Smooth muscle cell (in vitro differentiated cells): Measurements from ENCODE around the gene P3H2. TPM values are rescaled to one million over a fixed set of nuclear protein-coding genes. Genes with fewer than 3 reads are reported as not detected.

Source experiments
- DNase-seq: peaks from one replicate; lab custom pipeline; 2025; ENCODE audit not compliant: unreplicated experiment; lab: John Stamatoyannopoulos, UW
- H2AFZ ChIP-seq: fragments of 200-600 bp; sonication (generic); 2 replicates; pipeline ENCODE4 v1.6.0; 2016; ENCODE audit warnings: antibody characterized with exemption, low read depth, mild to moderate bottlenecking
- H3F3A ChIP-seq: fragments of 200-600 bp; sonication (generic); 2 replicates; pipeline ENCODE4 v1.6.0; 2017; ENCODE audit warnings: antibody characterized with exemption, low read depth
- H3K27ac ChIP-seq: fragments of 200-600 bp; sonication (generic); 2 replicates; pipeline ENCODE4 v1.5.1; 2016; ENCODE audit warnings: low read depth, mild to moderate bottlenecking
- H3K27me3 ChIP-seq: fragments of 200-600 bp; sonication (generic); 2 replicates; pipeline ENCODE4 v1.6.1; 2016; ENCODE audit warnings: low read depth, mild to moderate bottlenecking
- H3K36me3 ChIP-seq: fragments of 200-600 bp; sonication (generic); 2 replicates; pipeline ENCODE4 v1.5.1; 2016; ENCODE audit warnings: low read depth
- H3K4me1 ChIP-seq: fragments of 200-600 bp; sonication (generic); 2 replicates; pipeline ENCODE4 v1.5.1; 2016; ENCODE audit warnings: low read depth
- H3K4me2 ChIP-seq: fragments of 200-600 bp; sonication (generic); 2 replicates; pipeline ENCODE4 v1.6.0; 2016; ENCODE audit warnings: mild to moderate bottlenecking
- H3K4me3 ChIP-seq: fragments of 200-600 bp; sonication (generic); 2 replicates; pipeline ENCODE4 v1.5.1; 2016; ENCODE audit warnings: mild to moderate bottlenecking
- H3K79me2 ChIP-seq: fragments of 200-600 bp; sonication (generic); 2 replicates; pipeline ENCODE4 v1.6.0; 2016; ENCODE audit warnings: low read depth, mild to moderate bottlenecking
- H3K9ac ChIP-seq: fragments of 200-600 bp; sonication (generic); 2 replicates; pipeline ENCODE4 v1.6.0; 2016; ENCODE audit warnings: low read depth
- H3K9me3 ChIP-seq: fragments of 200-600 bp; sonication (generic); replicated peaks from 2 replicates; pipeline ENCODE4 v1.5.1; 2016; ENCODE audit warnings: low read depth
- H4K20me1 ChIP-seq: fragments of 200-600 bp; sonication (generic); 2 replicates; pipeline ENCODE4 v1.6.0; 2016; ENCODE audit warnings: low read depth
- whole genome bisulfite sequencing: methylation state at CpG from one replicate; pipeline ENCODE4 v1.1.7; 2016; ENCODE audit warnings: low lambda C conversion rate; 5-methylcytosine and 5-hydroxymethylcytosine counted together
- polyA plus RNA-seq: library from polyadenylated mRNA; unstranded; fragments of >200 nt; fragmentation: Nextera tagmentation; extraction: Ambion mirVana; gene quantifications from 2 replicates; pipeline ENCODE4 v1.2.1, GENCODE V29; 2016
- total RNA-seq: library from RNA; depleted of rRNA; stranded (reverse); fragments of >200 nt; gene quantifications from 2 replicates; pipeline ENCODE4 v1.2.3, GENCODE V29; 2014
- TF ChIP-seq, protein P1 (sequence below): fragments of 200-600 bp; sonication (generic); IDR thresholded peaks from 2 replicates; pipeline ENCODE4 v1.5.1; 2017; ENCODE audit warnings: borderline replicate concordance, mild to moderate bottlenecking, antibody characterized with exemption; ENCODE audit not compliant: insufficient read depth, poor library complexity, severe bottlenecking

P3H2 gene
- total and polyA plus RNA-seq, 2 experiments from 2014 or later, result 6.5 to 27.3 TPM

DNA sequence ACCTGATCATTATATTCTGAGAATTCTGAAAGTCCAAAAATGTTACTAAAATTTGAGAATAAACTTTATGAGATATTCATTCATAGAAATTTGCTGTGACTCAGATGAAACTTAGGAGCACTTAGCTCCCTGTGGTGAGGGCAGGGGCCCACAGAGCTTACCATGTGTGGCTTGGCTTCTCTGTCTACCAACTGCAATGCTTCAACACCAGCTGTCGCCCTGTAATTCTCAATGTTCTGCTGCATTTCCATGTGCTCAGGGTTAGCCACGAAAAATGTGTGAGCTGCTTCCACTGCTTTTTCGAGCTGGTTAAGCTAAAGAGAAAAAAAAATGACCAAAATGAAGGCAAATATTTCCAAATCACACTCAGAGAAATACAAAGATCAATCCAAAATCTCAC, 125.6 kb downstream of the P3H2 start:
- H3K9ac ChIP-seq, result no peak overlapping the region
- no peak for DNase-seq
- H3K4me3 ChIP-seq, result no peak overlapping the region
- no peaks in the 10 kb centered on the region for H3K9me3 ChIP-seq
- no peaks in the 10 kb centered on the region for H3K27me3 ChIP-seq
- no peaks in the 10 kb centered on the region for H3K79me2 ChIP-seq
- no peaks in the 10 kb centered on the region for H4K20me1 ChIP-seq
- no peaks in the 10 kb centered on the region for H3K36me3 ChIP-seq
- H3K4me2 ChIP-seq, result peak overlapping the region; percentile 51
- H3K4me1 ChIP-seq, result peaks cover 11% of the 10 kb centered on the region
- TF ChIP-seq, protein P1, sequence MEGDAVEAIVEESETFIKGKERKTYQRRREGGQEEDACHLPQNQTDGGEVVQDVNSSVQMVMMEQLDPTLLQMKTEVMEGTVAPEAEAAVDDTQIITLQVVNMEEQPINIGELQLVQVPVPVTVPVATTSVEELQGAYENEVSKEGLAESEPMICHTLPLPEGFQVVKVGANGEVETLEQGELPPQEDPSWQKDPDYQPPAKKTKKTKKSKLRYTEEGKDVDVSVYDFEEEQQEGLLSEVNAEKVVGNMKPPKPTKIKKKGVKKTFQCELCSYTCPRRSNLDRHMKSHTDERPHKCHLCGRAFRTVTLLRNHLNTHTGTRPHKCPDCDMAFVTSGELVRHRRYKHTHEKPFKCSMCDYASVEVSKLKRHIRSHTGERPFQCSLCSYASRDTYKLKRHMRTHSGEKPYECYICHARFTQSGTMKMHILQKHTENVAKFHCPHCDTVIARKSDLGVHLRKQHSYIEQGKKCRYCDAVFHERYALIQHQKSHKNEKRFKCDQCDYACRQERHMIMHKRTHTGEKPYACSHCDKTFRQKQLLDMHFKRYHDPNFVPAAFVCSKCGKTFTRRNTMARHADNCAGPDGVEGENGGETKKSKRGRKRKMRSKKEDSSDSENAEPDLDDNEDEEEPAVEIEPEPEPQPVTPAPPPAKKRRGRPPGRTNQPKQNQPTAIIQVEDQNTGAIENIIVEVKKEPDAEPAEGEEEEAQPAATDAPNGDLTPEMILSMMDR, result no peak
- H2AFZ ChIP-seq, result no peak overlapping the region
- 34% methylated on average over 3 of the region's 3 CpGs for WGBS
- H3K27ac ChIP-seq, result no peak overlapping the region
- H3F3A ChIP-seq, result no peaks in the 10 kb centered on the region

DNA sequence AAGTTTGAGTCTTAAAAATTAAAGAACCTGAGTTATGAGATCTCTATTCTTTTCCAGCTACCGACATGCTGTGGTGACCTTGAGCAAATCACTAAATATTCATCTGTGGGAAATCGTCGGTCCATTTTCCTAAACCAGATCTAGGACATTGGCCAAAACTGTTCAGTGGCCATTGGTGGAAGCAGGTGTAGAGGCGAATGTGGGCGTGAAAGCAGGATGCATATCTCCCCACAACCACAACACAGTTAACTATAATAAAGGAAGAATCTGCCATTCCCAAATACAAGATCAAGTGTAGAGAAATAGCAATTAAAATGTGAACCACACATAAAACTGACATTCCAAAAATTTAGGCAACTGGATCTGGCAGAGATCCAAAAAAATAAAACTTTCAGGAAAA, 129.9 kb downstream of the P3H2 start:
- Histone ChIP-seq H3K4me3 (no peak overlapping the region), H3K27me3 (no peaks in the 10 kb centered on the region), H4K20me1 (no peaks in the 10 kb centered on the region), H3K79me2 (no peaks in the 10 kb centered on the region), H2AFZ (no peak overlapping the region), H3K9me3 (no peaks in the 10 kb centered on the region), H3K9ac (no peak overlapping the region), H3K27ac (no peak overlapping the region), H3K36me3 (no peaks in the 10 kb centered on the region), H3K4me2 (no peak overlapping the region), H3K4me1 (peaks cover 11% of the 10 kb centered on the region), H3F3A (no peaks in the 10 kb centered on the region)
- 96% methylated on average over 5 of the region's 5 CpGs for WGBS
- no peak for DNase-seq
- TF ChIP-seq, protein P1, result no peak

DNA sequence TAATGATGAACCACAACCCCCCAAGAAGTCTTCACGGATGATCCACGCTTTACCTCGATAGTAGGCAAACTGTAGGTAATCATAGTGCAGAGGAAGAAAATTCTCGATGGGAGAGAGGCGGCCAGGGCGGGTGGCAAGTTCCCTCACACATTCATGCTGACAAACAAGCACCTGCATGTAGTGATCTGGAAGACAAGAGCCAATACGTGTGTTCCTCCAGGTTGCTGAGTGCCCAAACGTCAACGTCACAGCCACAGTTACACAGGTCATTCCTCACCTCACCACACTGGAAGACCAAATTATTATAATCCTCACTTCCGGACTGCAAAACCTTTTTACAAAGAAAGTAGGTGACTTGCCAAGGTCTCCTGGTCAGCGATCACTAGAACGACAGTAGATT, 131.8 kb downstream of the P3H2 start:
- 93% methylated on average over 12 of the region's 12 CpGs for WGBS
- H3K27me3 ChIP-seq, result no peaks in the 10 kb centered on the region
- H3K9ac ChIP-seq, result no peak overlapping the region
- H3K4me1 ChIP-seq, result no peaks in the 10 kb centered on the region
- TF ChIP-seq, protein P1, result no peak
- no peaks in the 10 kb centered on the region for H3K9me3 ChIP-seq
- H2AFZ ChIP-seq, result no peak overlapping the region
- DNase-seq, result no peak
- H3K4me3 ChIP-seq, result no peak overlapping the region
- H3K79me2 ChIP-seq, result no peaks in the 10 kb centered on the region
- no peak overlapping the region for H3K27ac ChIP-seq
- no peaks in the 10 kb centered on the region for H4K20me1 ChIP-seq
- H3K4me2 ChIP-seq, result no peak overlapping the region
- H3F3A ChIP-seq, result no peaks in the 10 kb centered on the region
- H3K36me3 ChIP-seq, result no peaks in the 10 kb centered on the region

DNA sequence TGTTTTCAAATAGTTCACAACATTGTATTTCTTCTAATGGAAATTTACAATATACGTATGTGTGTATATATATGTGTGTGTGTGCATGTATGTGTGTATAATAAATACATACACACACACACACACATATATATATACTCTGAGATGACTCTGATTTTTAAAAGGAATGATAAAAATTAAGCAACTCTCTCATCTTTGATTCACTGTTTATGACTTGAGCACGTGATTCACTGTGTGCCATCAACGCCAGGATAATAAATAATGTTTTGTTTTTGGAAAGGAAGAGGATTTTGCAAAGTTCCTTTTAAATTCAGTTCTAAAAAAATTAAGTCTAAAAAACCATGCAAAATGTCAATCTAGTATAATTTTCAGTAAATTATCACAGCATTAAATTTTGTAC, 132.4 kb downstream of the P3H2 start:
- H3F3A ChIP-seq, result no peaks in the 10 kb centered on the region
- TF ChIP-seq, protein P1, result no peak
- 94% methylated on average over 3 of the region's 3 CpGs for WGBS
- no peaks in the 10 kb centered on the region for H4K20me1 ChIP-seq
- no peaks in the 10 kb centered on the region for H3K79me2 ChIP-seq
- H3K4me3 ChIP-seq, result no peak overlapping the region
- no peaks in the 10 kb centered on the region for H3K9me3 ChIP-seq
- no peak overlapping the region for H3K9ac ChIP-seq
- no peak overlapping the region for H2AFZ ChIP-seq
- no peak overlapping the region for H3K4me2 ChIP-seq
- H3K27me3 ChIP-seq, result no peaks in the 10 kb centered on the region
- H3K4me1 ChIP-seq, result no peaks in the 10 kb centered on the region
- no peak overlapping the region for H3K27ac ChIP-seq
- H3K36me3 ChIP-seq, result no peaks in the 10 kb centered on the region
- DNase-seq, result no peak
